GM18858 (cell line): Measurements from ENCODE around the gene EPB41L4A.
"Not testable (repeated sequence)": the region's sequence is repeated elsewhere in the genome, so short reads cannot be mapped to it uniquely, and the experiment has no call there.

Source experiments
- ATAC-seq: cut with Tn5 transposase; IDR thresholded peaks from one replicate; pipeline ENCODE4 v1.9.1; 2021; ENCODE audit not compliant: unreplicated experiment

Gene EPB41L4A

DNA sequence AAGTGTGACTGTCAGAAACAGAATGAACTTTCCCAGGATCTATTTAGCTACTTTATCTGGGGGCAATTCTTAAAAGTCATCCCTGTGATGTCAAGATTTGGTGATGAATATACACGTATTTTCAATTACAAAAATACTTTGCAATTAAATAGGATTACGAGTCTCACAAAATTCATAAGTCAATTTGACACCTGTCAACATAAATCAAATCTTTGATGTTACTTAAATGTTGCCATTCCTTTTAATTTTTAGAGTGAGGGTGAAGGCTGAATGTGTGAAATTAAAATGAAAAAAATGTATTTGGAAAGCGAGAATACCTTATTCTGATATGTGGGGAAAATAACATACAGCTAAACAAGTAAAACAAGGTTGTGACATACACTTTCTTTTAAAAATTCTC, 202.9 kb downstream of the EPB41L4A start:
- ATAC-seq, result no peak

DNA sequence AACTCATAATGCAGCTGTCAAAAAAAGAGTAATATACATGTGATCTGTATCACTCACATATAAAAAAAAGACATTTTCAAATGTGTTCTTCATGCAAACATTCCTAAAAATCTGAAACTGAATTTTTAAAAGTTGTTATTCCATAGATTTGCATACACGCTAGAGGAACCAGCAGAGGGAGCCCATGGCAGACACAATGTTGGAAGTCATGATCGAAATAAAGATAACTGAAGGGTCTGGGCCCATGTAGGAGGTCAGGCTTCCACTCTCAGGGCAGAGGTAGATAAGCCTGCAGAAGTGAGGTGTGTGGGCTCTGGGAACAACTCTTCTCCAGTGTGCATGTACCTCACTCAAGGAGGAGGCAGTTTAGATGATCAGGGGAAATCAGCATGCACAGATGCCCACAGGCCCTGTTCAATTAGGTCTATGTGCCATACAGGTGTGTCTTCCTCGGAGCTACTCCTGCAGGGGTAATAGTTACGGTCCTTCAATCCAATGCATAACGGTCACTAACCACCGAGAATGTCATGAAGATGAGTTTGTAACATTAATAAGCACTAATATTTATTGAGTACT, 208.6 kb downstream of the EPB41L4A start:
- no peak for ATAC-seq

DNA sequence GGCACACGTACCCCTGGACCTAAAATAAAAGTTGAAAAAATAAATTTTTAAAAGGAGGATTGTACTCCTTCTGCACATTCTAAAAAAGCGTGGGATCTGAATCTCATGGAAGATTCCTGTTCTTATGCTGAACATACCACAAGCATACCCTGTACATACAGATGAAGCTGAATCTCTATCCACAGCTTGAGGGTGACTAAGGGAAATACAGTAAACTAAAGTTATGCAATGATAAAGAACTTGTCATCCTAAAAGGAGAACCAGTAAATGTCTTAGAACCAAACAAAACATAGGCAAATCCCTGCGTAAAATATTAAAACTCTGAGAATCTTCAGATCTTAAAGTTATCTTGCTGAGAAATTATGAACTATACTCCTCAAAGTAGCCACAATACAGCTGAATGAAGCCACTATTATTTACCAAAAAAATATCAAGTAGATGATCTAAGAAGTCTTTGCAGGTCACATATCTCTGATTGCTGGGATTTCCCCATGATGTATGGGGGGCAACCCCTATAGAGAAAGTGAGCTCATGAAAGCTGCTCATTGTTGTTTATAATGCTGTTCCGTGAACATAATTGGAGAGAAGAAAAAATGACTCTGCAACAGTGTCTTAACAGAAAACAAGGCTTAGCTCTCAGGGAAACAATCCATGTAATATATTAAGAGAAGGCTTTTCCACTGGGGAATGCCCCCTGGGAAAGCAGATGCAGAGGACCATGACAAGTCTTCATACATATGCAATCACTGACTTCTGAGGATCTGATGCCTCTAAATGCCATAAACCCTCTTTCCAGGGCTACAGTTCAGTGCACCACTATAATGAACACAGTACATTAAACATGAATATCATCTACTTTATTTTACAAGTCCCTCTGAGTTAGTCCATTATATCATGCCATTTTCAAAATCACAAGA, 210.1 kb downstream of the EPB41L4A start:
- ATAC-seq, result no peak

DNA sequence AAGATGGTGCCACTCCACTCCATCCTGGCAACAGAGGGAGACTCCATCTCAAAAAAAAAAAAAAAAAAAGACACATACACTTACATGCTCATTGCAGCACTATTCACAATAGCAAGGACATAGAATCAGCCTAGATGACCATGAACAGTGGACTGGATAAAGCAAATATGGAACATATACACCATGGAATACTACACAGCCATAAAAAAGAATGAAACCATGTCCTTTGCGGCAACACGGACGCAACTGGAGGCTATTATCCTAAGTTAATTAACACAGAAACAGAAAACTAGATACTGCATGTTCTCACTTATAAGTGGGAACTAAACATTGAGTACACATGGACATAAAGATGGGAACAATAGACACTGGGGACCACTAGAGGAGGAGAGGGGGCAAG, 210.9 kb downstream of the EPB41L4A start:
- ATAC-seq, result not testable (repeated sequence)

DNA sequence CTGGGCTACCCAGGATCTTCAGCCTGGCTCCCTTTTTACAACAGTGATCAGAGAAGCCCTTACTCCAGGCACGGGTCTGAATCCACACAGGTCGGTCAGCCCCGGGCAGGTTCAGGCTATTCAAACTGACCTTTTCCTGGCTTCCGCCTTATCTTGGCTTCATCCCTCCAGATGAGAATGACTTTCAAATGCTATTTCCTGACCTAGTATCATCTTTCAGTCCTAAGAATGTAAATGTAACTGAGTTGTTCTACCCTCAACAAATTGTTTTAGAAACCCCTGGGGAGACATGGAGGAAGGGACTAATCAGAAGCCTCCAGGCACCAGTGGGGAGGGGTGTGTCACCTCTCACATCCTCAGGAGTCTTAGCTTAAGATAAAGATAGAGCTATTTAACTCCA, 213.2 kb downstream of the EPB41L4A start:
- ATAC-seq, result no peak

DNA sequence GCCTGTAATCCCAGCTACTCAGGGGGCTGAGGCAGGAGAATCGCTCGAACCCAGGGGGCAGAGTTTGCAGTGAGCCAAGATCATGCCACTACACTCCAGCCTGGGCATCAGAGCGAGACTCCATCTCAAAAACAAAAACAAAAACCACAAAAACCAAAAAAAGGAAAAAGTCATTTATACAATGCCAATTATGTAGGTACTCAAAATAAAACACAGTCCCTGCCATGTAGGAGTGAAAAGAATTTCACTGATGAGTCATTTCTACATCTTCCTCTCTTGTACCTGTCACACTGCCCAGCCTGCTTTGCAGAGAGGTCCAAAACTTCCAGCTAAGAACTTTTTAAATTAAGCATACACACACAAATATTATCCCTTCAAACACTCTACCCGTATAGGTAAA, 215.8 kb downstream of the EPB41L4A start:
- peak; percentile 62 for ATAC-seq

DNA sequence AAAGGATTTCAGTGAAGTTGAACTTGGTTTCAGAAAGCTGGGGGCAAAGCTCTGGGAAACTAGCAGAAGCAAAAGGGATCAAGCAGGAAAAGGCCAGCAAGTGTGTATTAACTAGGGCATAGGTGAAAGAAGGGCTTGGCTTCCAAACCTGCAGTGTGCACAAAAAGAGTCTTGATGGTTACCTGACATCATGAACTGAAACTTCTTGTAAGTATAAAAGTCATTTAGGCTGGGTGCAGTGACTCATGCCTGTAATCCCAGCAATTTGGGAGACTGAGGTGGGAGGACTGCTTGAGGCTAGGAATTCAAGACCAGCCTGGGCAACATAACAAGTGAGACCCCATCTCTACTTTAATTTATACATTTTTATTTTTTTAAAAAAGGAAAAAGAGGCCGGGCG, 216.4 kb downstream of the EPB41L4A start:
- ATAC-seq, result no peak

DNA sequence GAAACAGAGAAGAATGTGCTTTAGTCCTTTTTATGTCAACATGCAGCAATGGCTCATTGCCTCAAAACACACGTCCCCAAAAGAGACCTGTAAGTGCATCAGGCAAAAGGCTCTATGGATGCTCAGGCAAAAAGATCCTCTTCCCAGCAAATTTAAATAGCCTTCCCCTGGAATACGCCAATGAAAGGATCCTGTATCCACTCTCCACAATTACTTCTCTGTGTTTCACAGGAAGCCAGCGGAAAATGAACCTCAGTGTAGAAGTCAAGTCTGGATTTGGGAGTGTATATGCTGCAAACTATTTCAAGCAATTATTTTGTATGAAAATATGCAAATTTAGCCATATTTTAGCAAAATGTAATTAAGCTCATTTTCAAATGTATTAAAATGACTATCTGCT, 217.9 kb downstream of the EPB41L4A start:
- ATAC-seq, result no peak

DNA sequence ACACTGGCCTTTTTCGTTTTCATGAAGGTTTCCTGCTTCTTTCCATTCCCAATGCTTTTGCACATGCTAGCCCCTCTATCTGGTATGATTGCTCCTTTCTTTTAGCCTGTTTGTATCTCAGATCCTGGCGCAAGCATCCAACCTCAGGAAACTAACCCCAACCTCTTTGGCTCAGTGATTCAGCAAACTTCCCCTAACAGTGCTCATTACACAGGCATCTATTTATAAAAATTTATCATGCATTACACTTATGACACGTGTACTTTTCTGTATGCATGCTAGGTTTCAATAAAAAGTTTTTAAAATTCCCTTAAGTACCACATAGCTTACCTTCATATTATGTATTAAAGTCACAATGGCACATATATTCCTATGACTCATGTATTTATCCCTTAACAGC, 218.9 kb downstream of the EPB41L4A start:
- ATAC-seq, result no peak

DNA sequence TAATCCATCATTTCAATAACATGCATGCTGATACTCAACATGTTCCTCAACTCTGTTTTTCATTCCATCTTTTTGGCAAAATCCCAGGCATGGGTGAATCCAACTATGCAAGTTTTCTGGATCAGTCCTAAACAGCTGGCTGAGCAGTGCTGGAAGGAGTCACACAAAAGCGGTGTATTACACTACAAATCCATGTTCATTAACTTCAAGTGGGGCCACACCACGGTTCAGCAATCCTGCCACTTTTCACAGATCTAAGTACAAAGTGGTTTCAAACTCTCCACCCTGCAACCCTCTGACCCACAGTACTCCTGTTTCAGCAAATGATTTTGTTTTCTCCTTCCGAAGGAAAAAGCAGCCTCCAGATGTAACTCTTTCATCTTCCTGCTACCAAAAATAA, 222.5 kb downstream of the EPB41L4A start:
- ATAC-seq, result no peak

DNA sequence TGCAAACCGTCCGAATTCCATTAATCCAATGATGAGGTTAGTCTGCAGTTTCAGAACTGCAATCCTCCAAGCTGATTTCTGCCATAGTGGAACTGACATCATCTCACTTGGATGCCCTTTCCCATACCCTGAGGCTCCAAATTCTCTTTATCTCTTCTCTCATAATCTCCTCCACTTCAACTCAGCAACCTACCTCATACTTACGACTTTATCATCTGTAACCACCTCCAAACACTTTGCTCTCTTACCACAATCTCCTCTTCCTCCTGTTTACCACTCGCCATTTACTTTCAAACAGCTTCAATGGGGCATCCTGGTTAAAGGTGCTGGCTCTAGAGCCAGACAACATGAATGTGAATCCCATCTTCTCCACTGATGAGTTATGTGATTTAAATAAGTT, 223.2 kb downstream of the EPB41L4A start:
- no peak for ATAC-seq

DNA sequence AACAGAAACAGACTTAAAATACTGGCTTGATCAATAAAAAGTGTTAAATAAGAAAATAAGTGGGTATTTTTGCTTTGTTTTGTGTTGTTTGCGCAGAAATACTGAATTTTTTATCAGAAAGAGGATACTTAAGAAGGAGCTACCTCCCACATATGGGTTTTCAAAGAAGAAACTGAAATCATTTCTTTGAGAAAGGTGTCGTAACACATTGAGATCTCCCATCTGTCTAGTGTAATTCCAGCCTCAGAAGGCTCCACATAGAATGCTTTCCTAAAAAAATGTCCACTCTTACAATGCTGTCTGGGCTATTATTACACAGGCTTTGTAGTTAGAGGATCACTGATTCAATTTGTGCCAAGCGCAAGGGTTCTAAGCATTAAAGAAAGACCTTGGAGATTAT, 226.2 kb downstream of the EPB41L4A start:
- ATAC-seq, result no peak

DNA sequence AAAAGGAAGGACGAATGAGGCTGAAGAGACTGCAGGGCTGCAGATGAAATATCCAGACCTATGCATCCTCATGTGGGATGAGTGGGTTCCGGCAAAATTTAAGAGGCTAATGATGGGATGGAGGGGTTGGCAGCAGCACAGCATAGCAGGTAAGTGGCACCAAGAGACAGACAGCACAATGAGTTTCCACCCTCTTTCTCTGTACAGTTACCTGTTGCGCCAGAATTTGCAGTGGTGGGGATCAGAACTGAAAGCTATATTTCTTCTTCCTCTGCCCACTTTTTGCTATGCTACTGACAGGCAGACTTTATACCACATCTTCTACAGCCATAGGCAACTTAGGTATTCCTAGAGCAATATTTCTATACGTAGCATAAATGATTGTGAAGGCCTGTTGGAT, 227.0 kb downstream of the EPB41L4A start:
- ATAC-seq, result no peak

DNA sequence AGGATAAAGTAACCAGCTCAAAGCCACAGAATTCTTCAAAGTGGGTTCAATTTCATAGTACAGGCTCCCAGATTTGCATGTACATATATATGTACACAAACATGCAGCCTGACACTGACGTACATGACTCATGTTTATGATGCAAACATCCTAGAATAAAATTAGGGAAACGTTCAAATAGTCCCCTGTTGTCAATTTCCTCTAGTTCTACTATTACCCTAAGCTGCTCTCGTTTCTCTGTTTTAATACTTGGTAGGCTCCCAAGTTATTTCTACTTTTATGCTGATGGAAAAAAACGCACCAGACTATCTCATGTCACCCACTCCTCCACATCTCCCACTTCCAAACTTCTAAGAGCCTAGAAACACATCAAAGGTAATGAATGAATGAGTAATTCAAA, 229.7 kb downstream of the EPB41L4A start:
- ATAC-seq, result no peak

DNA sequence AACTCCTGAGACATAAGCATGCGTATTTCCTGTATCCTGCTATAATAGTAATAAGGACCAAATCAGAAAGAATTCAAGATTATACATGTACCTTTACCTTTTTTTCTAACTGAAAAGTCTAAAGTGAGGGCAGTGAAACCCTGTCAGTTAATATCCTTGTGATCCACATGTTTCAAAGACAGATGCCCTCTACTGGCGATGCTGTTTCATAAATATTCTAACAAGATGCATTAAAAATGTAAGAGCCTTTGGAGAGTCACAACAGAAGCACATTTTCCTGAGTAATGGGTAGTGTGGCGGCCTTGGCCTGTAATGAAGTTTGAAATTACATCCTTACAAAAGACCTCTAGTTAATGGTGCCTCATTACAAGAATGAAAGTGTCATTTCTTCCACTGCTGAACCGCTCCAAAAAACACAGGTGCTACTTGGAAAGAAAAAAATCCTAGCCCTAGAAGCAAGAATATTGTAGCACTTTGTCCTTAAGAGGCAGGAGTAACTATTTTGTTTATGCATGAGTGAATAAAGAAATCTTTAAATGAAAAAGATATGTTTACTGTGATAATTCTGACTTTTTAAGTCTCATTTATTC, 232.6 kb downstream of the EPB41L4A start:
- peak; percentile 57 for ATAC-seq

DNA sequence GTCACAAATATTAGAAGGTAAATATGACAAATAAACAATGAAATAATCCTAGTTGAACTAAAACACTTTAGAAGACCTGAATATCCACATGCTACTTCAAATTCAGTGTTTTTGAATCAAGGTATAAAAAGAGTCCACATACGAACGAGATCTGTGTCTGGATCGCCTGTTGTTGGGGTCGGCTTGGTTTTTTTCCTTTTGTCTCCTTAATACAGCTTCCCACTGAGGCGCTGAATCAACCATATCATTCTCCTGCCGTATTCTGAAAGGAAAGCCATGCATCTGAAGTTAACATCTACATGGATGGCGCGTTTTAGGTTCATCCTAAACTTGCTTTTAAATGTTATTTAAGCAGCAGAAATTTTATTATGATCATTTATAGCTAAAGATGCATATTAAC, 235.2 kb downstream of the EPB41L4A start:
- no peak for ATAC-seq

DNA sequence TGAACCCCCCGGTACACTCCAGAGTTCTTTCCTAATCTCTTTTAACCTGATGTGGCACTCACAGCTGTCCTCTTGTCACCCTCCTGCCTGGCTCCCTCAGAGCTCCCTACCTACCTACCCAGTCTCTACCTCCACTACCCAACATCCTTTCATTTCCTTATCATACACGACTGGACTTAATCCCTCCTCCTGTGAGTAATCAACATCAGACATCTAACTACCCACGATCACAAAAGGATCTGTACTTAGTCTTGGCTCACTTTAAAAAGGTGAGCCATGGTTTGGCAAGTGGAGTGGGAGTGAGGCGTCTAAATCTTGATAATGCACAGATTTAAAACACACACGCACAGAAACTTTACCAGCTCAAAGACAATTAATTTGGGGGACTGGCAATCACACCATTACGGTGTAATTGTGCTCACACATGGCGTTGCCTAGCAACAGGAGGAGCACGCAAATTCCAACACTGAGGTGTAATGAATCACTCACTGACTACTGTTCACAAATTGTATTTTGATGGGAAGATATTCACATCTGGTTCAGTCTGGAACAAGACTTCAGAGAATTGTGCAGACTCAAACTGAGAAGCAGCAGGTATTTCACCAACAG, 235.9 kb downstream of the EPB41L4A start:
- no peak for ATAC-seq

DNA sequence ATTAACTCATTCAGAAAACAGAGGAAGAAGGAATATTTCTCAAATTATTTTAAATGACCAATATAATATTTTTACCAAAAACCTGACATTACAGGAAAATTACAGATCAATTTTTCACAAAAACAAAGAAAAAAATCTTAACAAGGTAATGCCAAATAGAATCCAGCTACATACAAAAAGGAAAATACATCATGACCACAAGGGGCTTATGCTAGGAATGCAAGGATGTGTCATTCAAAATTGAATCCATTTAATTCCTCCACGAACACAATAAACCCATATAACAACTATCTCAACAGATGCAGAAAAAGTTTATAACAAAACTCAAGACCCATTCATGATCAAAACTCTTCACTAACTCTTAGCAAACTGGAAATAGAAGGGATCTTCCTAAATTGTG, 239.8 kb downstream of the EPB41L4A start:
- no peak for ATAC-seq

DNA sequence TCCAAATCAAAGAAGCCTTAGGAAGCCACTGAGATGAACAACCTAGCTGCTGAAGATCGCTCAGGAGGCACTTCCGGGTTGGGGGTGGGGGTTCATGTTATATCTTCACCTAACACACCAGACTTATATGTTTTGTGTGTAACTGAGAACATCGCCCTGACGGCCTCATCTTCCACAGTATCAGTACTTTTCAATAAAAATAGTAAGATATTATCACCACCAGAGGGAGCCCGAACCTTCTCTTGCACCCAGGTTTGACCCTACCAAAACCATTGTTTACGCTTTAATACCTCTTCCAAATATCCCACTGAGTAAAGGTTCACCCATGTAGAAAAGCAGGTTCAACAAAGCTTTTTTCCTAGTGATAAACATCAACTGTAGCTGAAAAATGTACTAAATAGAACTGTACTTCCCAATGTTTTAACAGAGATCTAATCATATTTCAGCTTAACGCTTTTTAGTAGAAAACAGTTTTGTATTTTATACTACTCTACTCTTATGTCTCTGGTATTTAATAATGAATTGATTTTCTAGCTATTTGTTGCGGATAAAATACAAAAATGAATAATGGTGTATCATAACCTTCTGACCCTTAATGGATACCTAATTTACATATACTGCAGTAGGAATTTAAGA, 244.0 kb downstream of the EPB41L4A start:
- peak; percentile 82 for ATAC-seq

DNA sequence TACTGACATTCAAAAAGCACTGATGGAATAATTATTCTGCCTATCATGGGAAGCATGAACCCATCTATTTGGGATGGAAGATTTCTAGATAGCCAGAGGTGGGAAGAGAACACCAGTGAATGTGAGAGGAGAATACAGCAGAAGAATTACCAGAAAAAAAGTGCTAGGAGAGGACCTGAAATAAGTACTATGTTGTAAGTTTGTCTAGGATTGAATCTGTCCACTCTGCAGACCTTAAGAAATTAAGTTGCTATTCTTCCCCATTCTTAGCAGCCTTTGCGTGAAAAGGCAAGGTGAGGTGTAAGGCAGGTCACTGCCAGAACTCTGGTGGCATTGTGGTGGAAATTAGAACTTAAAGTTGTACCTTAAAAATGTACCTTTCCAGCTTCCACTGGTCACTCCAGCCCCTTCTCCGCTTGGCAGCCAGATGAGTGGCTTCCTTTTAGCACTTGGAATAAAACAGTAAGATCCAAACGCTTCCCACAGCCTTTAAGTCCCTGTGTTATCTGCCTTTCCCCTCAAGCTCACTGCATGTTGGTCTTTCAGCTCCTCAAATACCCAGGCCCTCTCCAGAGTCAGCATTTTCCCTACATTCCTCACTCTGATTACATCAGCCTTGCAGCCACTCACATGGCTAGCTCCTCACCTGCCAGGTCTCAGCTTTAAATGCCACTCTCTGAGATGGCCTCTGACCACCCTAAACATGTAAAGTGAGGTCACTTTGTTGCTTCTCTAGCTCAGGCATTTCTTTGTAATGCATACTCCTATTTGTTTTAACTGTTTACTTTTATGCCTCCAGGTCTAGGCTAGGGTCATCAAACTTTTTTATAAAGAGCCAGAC, 253.0 kb downstream of the EPB41L4A start:
- ATAC-seq, result no peak
